Myocyte (in vitro differentiated cells): Measurements from ENCODE around the gene PRKCA. TPM values are rescaled to one million over a fixed set of nuclear protein-coding genes. Genes with fewer than 3 reads are reported as not detected.

Experiments
- DNase-seq: peaks from one replicate; pipeline ENCODE4 v3.0.0-alpha.2; 2012; ENCODE audit warnings: low read depth
- total RNA-seq: library from RNA; depleted of rRNA; stranded (reverse); fragments of >200 nt; gene quantifications from 2 replicates; pipeline ENCODE4 v1.2.3, GENCODE V29; 2014

PRKCA gene
- total RNA-seq, 1 donor from 2014 or later, result 8.6 TPM

DNA sequence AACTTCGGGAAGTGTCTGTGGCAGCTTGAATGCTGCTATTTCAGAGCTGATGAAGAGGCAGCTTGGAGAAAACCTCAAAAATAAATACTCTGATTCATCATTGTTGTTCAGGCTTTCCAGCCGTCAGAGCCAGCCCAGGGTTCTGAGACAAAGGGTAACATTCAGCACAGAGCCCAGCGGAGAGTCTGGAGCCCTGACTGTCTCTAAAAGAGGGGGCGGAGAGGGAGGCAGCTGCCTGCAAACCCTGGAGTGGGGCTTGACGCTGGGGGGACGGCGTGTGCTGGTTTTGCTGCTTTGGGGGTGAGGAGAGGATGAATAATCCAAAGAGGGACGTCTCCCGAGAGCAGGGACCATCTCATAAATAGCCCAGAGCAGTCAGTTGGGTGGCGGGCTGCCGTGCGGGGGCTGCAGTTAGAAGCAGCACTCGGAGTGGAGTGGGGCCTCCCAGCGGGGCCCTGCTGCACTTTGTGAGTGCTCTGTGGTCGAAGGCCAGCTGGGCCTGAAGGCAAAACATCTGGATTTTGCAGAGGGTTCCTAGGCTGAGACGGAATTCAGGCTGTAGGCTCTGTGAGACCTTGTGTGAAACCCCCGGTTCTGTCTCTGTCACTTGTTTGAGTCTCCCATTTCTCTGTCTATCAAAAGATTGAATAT, 237.8 kb downstream of the PRKCA start:
- DNase-seq, result peak; percentile 87

DNA sequence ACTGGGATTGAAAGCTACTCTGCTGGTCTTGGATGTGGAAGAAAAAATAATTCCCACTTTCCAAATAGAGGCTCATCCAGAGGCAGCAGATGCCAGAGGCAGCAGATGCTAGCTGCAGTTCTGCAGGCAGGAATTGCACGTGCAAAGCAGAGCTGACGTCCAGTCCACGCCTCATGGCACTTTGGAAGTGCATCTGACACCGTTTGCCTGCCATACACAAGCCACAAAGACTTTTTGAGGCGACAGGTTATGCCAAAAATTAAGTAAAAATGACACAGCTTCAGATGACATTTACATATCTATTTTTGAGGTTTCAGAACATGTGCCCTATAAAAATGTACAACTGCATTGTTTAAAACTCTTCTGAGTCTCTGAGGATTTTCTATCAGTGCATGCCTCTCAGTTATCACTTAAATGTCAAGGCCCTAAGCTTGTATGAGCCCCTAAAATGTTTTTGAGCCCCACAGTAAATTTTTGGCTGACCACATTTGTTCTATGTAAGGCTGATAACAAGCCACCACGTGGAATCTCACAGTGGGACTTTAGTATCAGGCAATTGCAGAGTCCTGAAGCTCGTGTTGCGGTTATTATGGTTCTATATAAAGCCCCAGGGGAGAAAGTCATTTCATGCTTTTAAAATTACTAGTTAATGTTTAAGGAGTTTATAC, 239.2 kb downstream of the PRKCA start:
- peak; percentile 47 for DNase-seq

DNA sequence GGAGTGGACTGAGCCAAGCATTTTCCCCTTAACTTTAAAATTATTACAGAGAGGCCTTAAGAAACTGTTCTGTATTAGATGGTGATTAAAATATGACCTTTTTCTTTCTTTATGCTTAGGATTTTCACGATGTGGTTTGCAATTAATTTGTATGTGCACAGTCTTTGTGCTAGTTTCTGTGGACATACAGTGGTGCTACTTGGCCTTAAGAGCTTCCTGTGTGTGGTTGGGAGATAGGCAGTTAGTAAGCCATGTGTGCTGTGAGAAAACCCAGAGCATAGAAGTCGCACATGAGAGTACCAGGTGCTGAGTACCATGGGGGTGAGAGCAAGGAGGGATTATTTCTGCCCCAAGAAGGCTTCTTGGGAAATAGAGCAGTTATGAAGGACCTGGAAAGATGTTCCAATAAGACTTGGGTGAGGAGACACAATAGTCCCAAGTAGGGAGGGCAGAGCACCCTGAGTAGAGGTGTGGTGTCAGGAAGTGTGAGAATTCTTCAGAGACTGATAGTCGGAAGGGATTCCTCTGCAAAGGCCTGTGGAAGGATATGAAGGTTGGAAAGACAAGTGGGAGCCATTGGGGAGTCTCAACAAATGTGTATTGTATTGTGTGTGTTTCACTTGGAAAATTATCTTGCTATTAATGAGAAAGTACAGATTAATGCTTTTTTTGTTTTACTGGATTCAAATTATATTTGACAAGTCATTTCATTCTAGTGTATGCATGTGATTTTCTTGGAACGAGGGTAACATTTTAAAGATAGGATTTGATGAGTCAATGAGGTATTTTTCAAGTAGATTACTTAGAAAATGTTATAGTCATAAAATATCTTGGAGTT, 239.9 kb downstream of the PRKCA start:
- DNase-seq, result no peak

DNA sequence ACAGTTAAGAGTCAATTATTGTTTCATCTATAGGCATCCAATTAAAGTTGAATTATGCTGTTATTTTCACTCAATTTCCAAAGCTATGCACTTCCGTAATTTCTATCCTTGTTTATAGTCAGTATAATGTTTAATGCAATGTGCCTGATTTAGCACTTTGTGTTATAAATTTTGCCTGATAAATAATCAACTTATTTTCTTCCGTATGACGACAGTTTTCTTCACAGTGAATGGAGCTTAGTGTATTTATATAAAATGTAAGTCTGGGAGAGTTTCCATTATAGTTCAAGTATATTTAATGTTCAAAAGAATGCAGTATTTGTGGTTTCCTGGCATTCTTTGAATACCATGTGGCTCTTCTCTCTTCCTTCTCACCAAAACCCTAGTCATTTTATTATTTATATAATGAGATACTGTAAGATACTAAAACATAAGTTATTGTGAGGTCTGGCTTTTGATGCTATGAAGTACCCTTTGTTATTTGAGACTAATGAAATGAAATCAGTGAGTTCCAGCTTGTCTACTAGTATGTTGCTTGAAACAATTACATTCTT, 240.6 kb downstream of the PRKCA start:
- peak; percentile 24 for DNase-seq

DNA sequence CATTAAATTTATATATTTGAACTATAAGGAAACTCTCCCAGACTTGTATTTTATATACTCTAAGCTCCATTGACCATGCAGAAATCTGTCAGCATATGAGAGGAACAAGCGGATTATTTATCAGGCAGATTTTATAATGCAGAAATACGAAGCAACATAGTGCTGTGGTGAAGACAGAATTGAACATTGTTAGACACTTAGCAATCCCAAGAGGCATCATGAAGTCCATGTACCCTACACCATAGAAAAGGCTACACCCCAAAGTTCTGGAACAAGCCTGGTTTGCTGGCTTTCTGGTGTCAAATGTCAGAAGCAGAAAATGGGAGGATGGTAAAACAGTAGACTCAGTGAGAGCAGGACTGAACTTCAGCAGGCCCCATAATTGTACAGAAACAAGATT, 241.1 kb downstream of the PRKCA start:
- DNase-seq, result no peak

DNA sequence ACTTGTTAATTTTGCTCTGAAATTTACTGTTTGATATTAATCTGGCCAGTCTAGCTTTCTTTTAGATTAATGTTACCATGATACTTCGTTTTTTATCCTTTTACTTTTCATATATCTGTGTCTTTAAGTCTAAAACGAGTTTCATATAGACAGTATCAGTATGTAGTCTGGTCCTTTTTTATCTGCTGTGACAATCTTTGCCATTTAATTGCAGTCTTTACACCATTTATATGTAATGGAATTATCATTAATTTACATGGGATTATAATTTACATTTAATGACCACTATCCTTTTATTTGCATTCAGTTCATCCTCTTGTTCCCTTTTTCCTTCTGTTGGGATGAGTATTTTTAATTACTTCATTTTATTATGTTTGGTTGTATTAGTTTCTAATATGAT, 243.5 kb downstream of the PRKCA start:
- no peak for DNase-seq

DNA sequence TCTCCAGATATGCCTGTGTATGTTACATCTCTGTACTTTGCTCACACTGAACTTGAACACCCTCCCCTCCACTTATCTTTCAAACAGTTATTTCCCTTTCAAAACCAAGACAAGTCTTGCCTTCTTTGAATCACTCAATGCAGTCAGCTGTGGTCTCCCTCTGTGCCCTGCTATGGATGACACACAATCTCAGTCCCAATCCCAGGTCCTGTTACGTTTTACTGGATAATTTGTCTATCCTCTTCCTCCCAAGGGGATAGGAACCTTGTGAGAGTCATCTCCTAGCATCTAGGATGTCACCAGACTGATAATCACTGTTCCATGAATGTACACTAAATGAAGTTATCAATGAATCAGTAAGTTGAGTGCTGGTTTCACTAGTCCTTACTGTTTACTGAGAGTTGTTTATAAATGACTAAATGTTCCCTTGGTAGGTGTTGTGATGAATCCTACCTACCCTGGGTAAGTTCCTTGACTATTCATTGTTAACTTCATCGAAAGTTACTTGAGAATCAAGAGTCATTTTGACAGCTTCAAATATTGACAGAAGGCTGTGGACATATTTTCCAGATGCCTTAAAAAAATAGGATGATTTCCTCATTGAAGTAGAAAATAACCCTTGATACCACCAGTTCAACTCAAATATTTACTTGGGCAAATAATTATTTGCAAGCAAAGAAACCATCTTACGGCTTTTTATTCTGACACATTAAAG, 244.9 kb downstream of the PRKCA start:
- no peak for DNase-seq

DNA sequence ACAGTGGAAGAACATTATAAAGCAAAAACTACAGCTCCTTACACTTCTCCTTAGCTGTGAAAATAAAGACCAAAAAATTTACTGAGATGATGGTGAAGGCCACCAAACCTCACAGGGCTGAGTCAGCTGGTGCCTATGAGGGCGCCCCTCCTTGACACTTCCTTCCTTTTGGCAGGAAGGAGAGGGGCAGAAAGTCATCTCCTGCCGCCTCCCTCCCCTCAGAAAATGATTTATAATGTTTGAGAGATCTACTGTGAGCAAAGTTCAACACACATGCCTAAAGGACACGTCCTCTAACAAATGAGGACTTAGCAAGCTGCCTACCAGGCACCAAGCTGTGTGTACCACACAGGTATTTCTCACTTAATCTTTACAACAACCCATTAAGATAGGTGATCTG, 245.7 kb downstream of the PRKCA start:
- DNase-seq, result no peak

DNA sequence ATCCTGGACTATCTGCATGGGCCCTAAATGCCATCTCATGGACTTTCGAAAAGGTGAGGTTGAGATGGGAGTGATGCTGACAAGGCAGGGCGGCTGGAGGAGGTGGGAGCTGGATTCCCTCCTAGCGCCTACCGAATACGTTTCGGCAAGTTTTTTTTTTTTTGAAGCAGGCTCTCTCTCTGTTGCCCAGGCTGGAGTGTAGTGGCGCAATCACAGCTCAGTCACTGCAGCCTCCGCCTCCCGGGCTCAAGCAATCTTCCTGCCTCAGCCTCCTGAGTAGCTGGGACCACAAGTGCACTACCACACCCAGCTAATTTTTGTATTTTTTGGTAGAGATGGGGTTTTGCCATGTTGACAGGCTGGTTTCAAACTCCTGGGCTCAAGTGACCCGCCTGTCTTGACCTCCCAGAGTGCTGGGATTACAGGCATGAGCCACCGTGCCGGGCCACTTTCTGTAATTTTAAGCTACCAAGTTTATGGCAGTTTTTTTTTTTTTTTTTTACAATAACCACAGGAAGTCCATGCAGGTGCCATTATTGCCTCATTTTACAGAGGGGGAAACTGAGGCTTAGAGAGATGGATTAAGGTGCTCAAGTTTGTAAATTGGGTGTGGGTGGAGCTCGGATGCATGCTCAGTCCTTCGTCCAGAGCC, 246.4 kb downstream of the PRKCA start:
- no peak for DNase-seq

DNA sequence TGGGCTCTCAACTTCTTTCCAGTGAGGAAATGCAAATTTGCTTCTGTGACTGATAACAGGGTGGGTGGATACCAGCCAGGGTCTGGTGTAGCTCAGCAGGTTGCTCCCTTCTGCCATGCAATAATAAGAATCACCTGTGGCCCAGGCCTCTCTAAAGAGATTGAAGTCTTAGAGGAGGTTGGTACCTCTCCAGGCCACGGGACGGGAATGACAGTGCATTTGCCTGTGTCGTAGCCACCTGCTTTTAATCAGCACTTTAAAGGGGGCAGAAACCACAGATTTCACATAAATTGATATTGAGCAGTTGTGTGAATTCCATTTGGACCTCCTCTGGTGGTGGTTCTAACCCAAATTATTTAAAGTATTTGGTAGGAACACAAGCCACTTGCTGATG, 246.9 kb downstream of the PRKCA start:
- DNase-seq, result peak; percentile 46

DNA sequence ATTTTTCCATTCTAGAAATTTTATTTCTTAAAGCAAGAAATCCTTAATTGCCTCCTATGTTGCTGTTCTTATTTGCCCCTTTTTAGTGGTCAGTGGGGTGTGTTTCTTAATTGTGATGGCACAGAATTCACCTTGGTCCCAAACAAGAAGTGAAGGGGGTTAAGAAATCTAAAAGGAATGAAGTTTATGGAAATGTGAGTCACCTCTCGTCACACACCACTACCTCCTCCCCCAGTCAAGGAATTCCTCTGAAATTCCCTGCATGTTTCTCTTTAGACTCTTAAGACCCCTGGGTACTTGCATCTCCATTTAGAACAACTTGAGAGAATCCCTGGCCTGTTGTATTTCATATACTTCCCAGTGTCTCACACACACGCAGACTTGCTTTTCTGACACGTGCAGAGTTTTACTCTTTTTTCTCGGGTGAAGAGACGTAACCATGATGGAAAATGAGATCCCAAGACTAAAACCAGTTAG, 247.4 kb downstream of the PRKCA start:
- peak; percentile 45 for DNase-seq

DNA sequence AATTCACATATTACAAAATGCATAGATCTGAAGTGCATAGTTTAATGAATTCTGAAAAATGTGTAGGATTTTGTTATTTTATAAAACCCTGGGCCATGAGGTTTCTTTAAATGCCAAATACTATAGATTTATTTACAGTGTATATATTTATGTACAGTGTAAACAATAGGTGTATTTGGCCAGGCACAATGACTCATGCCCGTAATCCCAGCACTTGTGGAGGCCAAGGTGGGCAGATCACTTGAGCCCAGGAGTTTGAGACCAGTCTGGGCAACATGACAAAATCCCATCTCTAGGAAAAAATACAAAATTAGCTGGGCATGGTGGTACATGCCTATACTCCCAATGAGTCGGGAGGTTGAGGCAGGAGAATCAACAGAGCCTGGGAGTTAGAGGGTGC, 249.4 kb downstream of the PRKCA start:
- no peak for DNase-seq

DNA sequence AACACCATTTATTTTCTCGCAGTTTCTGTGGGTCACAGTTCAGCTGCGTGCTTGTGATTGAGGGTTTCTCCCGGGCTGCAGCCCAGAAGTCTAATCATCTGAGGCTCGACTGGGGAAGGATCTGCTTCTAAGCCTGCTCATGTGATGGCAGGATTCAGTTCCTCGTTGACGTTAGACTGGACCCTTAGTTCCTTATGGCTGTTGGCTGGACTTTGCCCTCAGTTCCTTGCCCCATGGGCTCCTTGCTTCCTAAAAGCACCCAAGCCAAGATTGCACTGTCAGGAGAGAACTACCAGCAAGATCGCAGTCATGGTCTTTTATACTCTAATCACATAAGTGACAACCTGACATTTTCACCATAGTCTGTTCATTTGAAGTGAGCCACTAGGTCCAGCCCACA, 250.0 kb downstream of the PRKCA start:
- DNase-seq, result no peak

DNA sequence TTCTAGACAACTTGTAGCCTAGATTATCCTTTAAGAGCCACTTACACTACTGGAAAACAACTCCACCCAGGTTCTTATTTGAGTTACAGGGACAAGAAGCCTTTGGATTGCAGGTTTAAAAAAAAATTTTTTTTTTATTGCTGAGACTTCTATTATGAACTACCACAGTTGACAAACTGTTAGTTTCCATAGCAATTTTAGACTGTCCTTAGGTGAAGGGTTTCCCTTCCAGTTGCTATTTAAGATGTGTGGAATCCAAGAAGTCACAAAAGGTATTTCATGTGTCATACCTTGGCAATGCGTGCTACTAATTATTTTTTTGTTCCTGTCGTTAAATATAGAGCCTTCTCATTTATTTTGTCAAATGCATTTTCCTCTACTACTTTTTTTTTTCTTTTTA, 253.2 kb downstream of the PRKCA start:
- no peak for DNase-seq

DNA sequence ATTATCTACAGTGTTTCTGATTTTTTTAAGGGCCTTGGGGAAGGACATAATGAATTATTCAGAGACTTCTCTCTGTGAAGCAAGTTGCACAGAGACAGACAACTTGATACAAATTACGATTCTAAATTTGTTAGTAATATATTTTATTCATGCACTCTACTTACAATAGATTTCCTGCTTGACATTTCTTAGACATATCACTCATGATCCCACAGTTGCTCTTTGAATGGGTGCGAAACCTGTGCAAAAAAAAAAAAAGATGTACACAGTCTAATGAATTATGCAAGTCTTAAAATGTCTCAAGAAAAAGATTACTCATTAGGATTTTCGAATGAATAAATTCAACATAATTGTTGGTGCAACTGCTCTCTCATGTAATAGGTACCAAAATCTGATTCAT, 254.8 kb downstream of the PRKCA start:
- no peak for DNase-seq

DNA sequence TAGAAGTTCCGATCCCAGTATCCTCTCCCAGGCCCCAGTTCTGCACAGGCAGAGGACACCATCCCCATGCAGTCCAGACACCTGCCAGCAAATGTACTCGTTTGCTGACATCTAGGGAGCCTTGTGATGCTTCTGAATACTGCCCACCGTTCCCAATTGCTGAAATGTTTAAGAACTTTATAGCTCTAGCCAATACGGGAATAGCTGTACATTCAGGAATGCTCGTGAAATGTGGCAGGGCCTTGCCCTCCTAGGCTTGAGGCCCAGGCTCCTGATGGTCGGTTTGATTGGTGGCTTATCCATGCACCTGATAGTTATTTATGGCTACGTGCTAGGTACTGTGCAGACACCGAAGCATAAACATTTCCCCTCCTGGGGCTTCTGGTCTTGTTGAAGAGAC, 255.5 kb downstream of the PRKCA start:
- no peak for DNase-seq

DNA sequence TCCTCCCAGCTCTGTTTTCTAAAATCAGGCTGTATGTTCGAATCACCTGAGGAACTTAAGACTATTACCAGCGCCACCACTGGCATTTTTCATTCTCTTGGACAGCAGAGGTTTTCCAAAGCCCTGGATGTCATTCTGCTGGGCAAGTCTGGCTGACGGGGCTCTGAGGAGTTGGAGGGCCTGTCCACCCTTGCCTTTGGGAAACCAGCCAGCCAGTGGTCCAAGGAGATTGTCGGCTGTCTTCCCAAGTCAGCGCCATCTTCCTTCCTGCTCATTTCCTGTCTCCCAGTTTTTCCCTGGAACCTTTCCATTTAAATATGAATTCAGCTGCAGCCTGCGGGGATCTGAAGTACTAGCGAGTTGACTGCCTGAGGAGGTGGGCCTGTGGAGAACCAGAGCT, 258.3 kb downstream of the PRKCA start:
- no peak for DNase-seq

DNA sequence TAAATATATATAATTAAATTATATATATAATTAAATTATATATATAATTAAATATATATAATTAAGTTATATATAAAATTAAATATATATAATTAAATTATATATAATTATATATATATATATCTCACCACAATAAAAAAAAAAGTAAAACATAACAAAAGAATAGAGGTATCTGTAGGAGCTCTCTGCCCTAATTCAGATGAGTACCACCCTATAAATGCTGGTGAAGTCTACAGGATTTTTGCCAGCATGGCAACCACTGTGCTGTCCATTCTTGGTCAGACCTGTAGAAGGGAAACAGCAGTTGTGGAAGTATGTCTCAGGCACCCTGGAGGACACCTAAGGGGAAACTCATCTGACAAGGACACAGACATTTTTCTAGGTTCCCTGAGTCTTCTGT, 259.7 kb downstream of the PRKCA start:
- DNase-seq, result no peak

DNA sequence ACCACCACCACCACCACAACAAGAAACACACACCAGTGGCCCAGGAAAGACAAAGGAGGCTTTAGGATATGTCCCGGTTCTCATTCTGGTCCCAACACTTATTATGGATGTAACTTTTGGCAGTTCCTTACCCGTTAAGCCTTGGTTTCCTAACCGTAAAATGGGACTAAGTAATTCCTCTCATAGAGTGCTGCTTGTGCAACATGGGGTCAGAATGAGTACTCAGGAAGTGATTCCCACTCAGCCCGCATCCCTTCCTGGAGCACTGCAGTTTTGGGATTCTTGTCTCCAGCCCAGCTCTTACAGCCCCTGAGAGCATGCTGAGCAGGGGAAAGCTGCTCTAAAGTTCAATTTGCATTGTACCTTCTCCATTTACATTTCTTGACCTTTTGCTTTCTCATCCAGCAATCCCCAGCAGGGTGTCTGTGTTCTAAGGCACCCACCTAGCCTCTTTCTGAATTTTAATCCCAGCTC, 262.6 kb downstream of the PRKCA start:
- no peak for DNase-seq
